K562 (cell line): ENCODE data around the gene BRMS1. TPM values are rescaled to one million over a fixed set of nuclear protein-coding genes. Genes with fewer than 3 reads are reported as not detected.

ENCODE experiments used
- ATF1 ChIP-seq, 2 experiments: fragments of 450-650 bp in 1 of 2; IDR thresholded peaks; 2 replicates each; pipeline ENCODE4 v1.6.1; 2016; ENCODE audit warnings: missing compliant biosample characterization in 1 of 2, missing genetic modification characterization in 1 of 2
- CREB1 ChIP-seq, 2 experiments: sonication (generic) in 1 of 2; formaldehyde crosslinking in 1 of 2; IDR thresholded peaks; 2 replicates each; pipeline versions ENCODE4 v1.6.1 to v1.8.0; 2012 to 2022; ENCODE audit warnings: inconsistent platforms in 1 of 2, mild to moderate bottlenecking in 1 of 2, missing genetic modification reagents in 1 of 2, moderate library complexity in 1 of 2
- CTBP1 ChIP-seq: fragments of 450-650 bp; IDR thresholded peaks from 2 replicates; pipeline ENCODE4 v1.6.1; 2016; ENCODE audit warnings: borderline replicate concordance
- FOXP1 ChIP-seq: sonication (generic); formaldehyde crosslinking; IDR thresholded peaks from 2 replicates; pipeline ENCODE4 v1.8.0; 2022; ENCODE audit warnings: mild to moderate bottlenecking, missing genetic modification reagents
- MTA3 ChIP-seq: fragments of 450-650 bp; formaldehyde crosslinking; IDR thresholded peaks from 2 replicates; pipeline ENCODE4 v1.6.1; 2017; ENCODE audit warnings: mild to moderate bottlenecking, borderline replicate concordance
- NRF1 ChIP-seq, 2 experiments: fragments of 450-650 bp; IDR thresholded peaks in 1 of 2; conservative IDR thresholded peaks in 1 of 2; 2 replicates each; pipeline ENCODE4 v1.6.1; 2014; ENCODE audit warnings: mild to moderate bottlenecking in 2 of 2
- PCBP2 ChIP-seq: fragments of 200-400 bp; formaldehyde crosslinking; IDR thresholded peaks from 2 replicates; pipeline ENCODE4 v1.6.1; 2018; ENCODE audit warnings: low read length, low read depth, mild to moderate bottlenecking, moderate library complexity; ENCODE audit not compliant: poor library complexity, severe bottlenecking
- PHF21A ChIP-seq: fragments of 450-650 bp; IDR thresholded peaks from 2 replicates; pipeline ENCODE4 v1.6.1; 2017; ENCODE audit warnings: low read depth, borderline replicate concordance
- PYGO2 ChIP-seq: fragments of 450-650 bp; IDR thresholded peaks from 2 replicates; pipeline ENCODE4 v1.6.1; 2016; ENCODE audit warnings: mild to moderate bottlenecking, missing genetic modification characterization, moderate library complexity, missing compliant biosample characterization
- RBFOX2 ChIP-seq: fragments of 200-400 bp; formaldehyde crosslinking; IDR thresholded peaks from 2 replicates; pipeline ENCODE4 v1.6.1; 2017; ENCODE audit warnings: low read depth, mild to moderate bottlenecking, low read length, moderate library complexity
- SOX6 ChIP-seq: fragments of 450-650 bp; IDR thresholded peaks from 2 replicates; pipeline ENCODE4 v1.6.1; 2014; ENCODE audit warnings: mild to moderate bottlenecking
- TAF1 ChIP-seq: IDR thresholded peaks from 2 replicates; pipeline ENCODE4 v1.6.1; 2011; ENCODE audit warnings: mild to moderate bottlenecking, low read length, moderate library complexity; ENCODE audit not compliant: insufficient read depth, control insufficient read depth, severe bottlenecking; ENCODE audit errors: extremely low read depth
- TBP ChIP-seq: optimal IDR thresholded peaks from 2 replicates; pipeline ENCODE3; 2011; ENCODE audit warnings: low read depth, low read length, improper control_type of control experiment
- TEAD1 ChIP-seq, 2 experiments: fragments of 450-650 bp in 1 of 2; sonication (generic) in 1 of 2; formaldehyde crosslinking; IDR thresholded peaks; 2 replicates each; pipeline versions ENCODE4 v1.4.0 to v1.8.0; 2020 to 2022; ENCODE audit warnings: mild to moderate bottlenecking in 2 of 2, missing genetic modification reagents in 1 of 2
- WHSC1 ChIP-seq: IDR thresholded peaks from one replicate; pipeline ENCODE4 v1.6.1; 2012; ENCODE audit warnings: low read length, control low read depth, inconsistent platforms
- ZFX ChIP-seq: sonication (generic); formaldehyde crosslinking; IDR thresholded peaks from 2 replicates; pipeline ENCODE4 v1.8.0; 2022; ENCODE audit warnings: mild to moderate bottlenecking, missing genetic modification reagents, moderate library complexity
- ZKSCAN3 ChIP-seq: fragments of 250-450 bp; sonication (Bioruptor Pico); IDR thresholded peaks from 2 replicates; pipeline ENCODE4 v1.4.0; 2020
- ZNF24 ChIP-seq: fragments of 450-650 bp; IDR thresholded peaks from 2 replicates; pipeline ENCODE4 v1.6.1; 2016
- ZNF398 ChIP-seq: fragments of 250-450 bp; sonication (Bioruptor Pico); IDR thresholded peaks from 2 replicates; pipeline ENCODE4 v1.8.0; 2021; ENCODE audit warnings: moderate library complexity, mild to moderate bottlenecking, inconsistent platforms
- ZSCAN32 ChIP-seq: fragments of 450-650 bp; formaldehyde crosslinking; IDR thresholded peaks from 2 replicates; pipeline ENCODE4 v1.4.0; 2020; ENCODE audit warnings: mild to moderate bottlenecking, moderate library complexity
- polyA plus RNA-seq, 8 experiments: library from polyadenylated mRNA; depleted of rRNA in 4 of 8; stranded (reverse) in 5 of 8; unstranded in 3 of 8; fragments of >200 nt; fragmentation: Nextera tagmentation in 2 of 8; fragmentation: Illumina TruSeq in 1 of 8; extraction: Ambion mirVana in 2 of 8; extraction: Trizol in 1 of 8; gene quantifications; 2 replicates each; pipeline versions ENCODE4 v1.2.1 to v1.2.3, GENCODE V29; 2011 to 2014; ENCODE audit warnings: inconsistent platforms in 1 of 8, missing spikeins in 1 of 8
- total RNA-seq, 7 experiments: library from RNA; depleted of rRNA in 6 of 7; stranded (reverse); fragments of >200 nt in 6 of 7; fragmentation: Illumina TruSeq in 2 of 7; extraction: Trizol in 2 of 7; gene quantifications; 2 replicates each; pipeline versions ENCODE4 v1.2.1 to v1.2.3, GENCODE V29; 2011 to 2021; ENCODE audit warnings: low replicate concordance in 1 of 7
- TF ChIP-seq, protein P1 (sequence below): conservative IDR thresholded peaks from 2 replicates; pipeline ENCODE4 v1.6.1; 2011; ENCODE audit warnings: low read depth, mild to moderate bottlenecking, low read length; ENCODE audit not compliant: control insufficient read depth
- TF ChIP-seq, protein P2 (sequence below): sonication (generic); formaldehyde crosslinking; IDR thresholded peaks from 2 replicates; pipeline ENCODE4 v1.5.0; 2020; ENCODE audit warnings: missing genetic modification reagents
- TF ChIP-seq, protein P3 (sequence below): fragments of 450-650 bp; IDR thresholded peaks from 2 replicates; pipeline ENCODE4 v1.6.1; 2016; ENCODE audit warnings: antibody characterized with exemption

The BRMS1 gene
- total and polyA plus RNA-seq, 9 of the 15 experiments (the other 6 are each of a cell fraction or from before 2014, with no cell fraction given), result 2.2 to 78.8 (median 33.4) TPM

DNA sequence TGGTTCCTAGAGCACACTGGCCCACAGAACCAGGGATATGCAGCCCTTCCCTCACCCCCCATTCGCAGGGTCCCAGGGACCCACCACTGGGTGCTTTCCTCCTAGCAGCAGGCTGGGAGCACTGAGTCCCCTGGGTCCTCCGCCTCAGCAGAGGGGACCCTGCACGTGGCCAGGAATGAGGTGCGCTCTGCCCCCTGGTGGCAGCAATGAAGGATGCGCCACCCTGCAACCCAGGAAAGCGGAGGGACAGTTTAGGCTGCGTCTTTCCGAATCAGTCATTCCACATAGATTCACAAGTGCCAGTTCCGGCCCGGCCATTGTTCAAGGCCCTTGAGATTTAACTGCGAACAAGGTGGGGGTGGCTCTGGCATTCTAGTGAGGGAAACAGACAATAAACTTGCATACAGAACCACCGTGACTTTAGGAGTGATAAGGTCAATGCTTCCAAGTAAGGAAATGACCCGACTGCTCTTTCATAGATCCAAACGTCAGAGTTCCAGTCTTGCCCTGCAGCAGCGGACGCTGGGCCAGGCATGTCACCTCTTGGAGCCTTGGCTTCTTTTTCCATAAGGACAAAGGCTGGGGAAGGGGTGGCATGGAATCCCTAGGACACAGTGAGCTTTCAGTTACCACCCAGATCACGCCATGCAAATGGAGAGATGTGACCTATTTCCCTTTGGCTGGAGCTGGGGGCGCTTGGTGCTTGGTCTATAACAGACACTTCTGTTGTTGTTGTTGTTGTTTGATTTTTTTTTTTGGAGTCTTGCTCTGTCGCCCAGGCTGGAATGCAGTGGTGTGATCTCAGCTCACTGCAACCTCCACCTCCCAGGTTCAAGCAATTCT is 16.4 kb downstream of the BRMS1 start (continued):
- TF ChIP-seq PCBP2 (no peak), RBFOX2 (peak; percentile 62), CREB1 (IDR thresholded peaks at IDR 0.05) (no peak), CREB1 (CRISPR knock-in tag; IDR thresholded peaks at IDR 0.05) (peak; percentile 55), ZFX (CRISPR knock-in tag) (peak; percentile 42; the same call in 1 of the 2 replicates), ZNF398 (CRISPR knock-in tag) (no peak), MTA3 (peak; percentile 82), PHF21A (peak; percentile 45; the same call in 1 of the 2 replicates), NRF1 (conservative IDR thresholded peaks at IDR 0.05 in 1 of 2, IDR thresholded peaks at IDR 0.05 in 1 of 2) (peak in 1 of 2 experiments; percentile 30; a peak in 1 of 4 replicates), FOXP1 (CRISPR knock-in tag) (peak; percentile 61; the same call in 1 of the 2 replicates), PYGO2 (tag) (no peak), TBP (peak; percentile 44), CTBP1 (peak; percentile 83), TAF1 (peak; percentile 19), TEAD1 (CRISPR knock-in tag; IDR thresholded peaks at IDR 0.05) (peak; percentile 97 to 100), WHSC1 (no peak), SOX6 (peak; percentile 51; the same call in 1 of the 2 replicates), ZSCAN32 (no peak), ATF1 (CRISPR knock-in tag; IDR thresholded peaks at IDR 0.05) (no peak), ATF1 (tag; IDR thresholded peaks at IDR 0.05) (peak; percentile 45), ZNF24 (peak; percentile 95), ZKSCAN3 (CRISPR knock-in tag) (no peak)
- TF ChIP-seq, protein P1, sequence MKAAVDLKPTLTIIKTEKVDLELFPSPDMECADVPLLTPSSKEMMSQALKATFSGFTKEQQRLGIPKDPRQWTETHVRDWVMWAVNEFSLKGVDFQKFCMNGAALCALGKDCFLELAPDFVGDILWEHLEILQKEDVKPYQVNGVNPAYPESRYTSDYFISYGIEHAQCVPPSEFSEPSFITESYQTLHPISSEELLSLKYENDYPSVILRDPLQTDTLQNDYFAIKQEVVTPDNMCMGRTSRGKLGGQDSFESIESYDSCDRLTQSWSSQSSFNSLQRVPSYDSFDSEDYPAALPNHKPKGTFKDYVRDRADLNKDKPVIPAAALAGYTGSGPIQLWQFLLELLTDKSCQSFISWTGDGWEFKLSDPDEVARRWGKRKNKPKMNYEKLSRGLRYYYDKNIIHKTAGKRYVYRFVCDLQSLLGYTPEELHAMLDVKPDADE, result 0 out of 2 replicates have a peak, but pooled peaks have one; percentile 31
- TF ChIP-seq, protein P2, sequence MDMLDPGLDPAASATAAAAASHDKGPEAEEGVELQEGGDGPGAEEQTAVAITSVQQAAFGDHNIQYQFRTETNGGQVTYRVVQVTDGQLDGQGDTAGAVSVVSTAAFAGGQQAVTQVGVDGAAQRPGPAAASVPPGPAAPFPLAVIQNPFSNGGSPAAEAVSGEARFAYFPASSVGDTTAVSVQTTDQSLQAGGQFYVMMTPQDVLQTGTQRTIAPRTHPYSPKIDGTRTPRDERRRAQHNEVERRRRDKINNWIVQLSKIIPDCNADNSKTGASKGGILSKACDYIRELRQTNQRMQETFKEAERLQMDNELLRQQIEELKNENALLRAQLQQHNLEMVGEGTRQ, result peak; percentile 85
- TF ChIP-seq, protein P3, sequence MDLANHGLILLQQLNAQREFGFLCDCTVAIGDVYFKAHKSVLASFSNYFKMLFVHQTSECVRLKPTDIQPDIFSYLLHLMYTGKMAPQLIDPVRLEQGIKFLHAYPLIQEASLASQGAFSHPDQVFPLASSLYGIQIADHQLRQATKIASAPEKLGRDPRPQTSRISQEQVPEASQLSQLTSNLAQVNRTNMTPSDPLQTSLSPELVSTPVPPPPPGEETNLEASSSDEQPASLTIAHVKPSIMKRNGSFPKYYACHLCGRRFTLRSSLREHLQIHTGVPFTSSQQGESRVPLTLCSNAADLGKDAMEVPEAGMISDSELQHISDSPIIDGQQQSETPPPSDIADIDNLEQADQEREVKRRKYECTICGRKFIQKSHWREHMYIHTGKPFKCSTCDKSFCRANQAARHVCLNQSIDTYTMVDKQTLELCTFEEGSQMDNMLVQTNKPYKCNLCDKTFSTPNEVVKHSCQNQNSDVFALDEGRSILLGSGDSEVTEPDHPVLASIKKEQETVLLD, result no peak
